HepG2 (cell line): ENCODE data around the gene JUND. TPM values are rescaled to one million over a fixed set of nuclear protein-coding genes. Genes with fewer than 3 reads are reported as not detected.

Experiments
- ATF4 ChIP-seq, 2 experiments: fragments of 450-650 bp in 1 of 2; sonication (generic) in 1 of 2; formaldehyde crosslinking; IDR thresholded peaks; 2 replicates each; pipeline versions ENCODE4 v1.5.0 to v1.8.0; 2020 to 2022; ENCODE audit warnings: mild to moderate bottlenecking in 1 of 2, missing genetic modification reagents in 1 of 2
- CBX1 ChIP-seq: IDR thresholded peaks from one replicate; pipeline ENCODE4 v1.6.1; 2016; ENCODE audit warnings: antibody characterized with exemption, low read depth
- CHD4 ChIP-seq: fragments of 200-600 bp; sonication (generic); IDR thresholded peaks from 2 replicates; pipeline ENCODE4 v1.7.0; 2017; ENCODE audit warnings: mild to moderate bottlenecking, low read length, borderline replicate concordance
- CREBL2 ChIP-seq: sonication (generic); formaldehyde crosslinking; IDR thresholded peaks from 2 replicates; pipeline ENCODE4 v1.8.1; 2023; ENCODE audit warnings: missing genetic modification reagents, mild to moderate bottlenecking, borderline replicate concordance
- DNMT3B ChIP-seq: conservative IDR thresholded peaks from 2 replicates; pipeline ENCODE4 v1.6.1; 2016; ENCODE audit warnings: missing biosample characterization, control low read depth
- ELF3 ChIP-seq: IDR thresholded peaks from 2 replicates; pipeline ENCODE4 v1.6.1; 2016; ENCODE audit warnings: missing genetic modification reagents, missing compliant biosample characterization
- GATAD2A ChIP-seq: IDR thresholded peaks from 2 replicates; pipeline ENCODE4 v1.6.1; 2016
- HES4 ChIP-seq: sonication (generic); formaldehyde crosslinking; IDR thresholded peaks from 2 replicates; pipeline ENCODE4 v1.9.0; 2021; ENCODE audit warnings: mild to moderate bottlenecking, missing genetic modification reagents, borderline replicate concordance
- KAT2B ChIP-seq: fragments of 150-350 bp; IDR thresholded peaks from 2 replicates; pipeline ENCODE4 v1.6.1; 2014; ENCODE audit warnings: low read depth, low read length, borderline replicate concordance
- MEIS2 ChIP-seq: sonication (generic); formaldehyde crosslinking; IDR thresholded peaks from 2 replicates; pipeline ENCODE4 v1.9.0; 2021; ENCODE audit warnings: mild to moderate bottlenecking, missing genetic modification reagents
- NCOA2 ChIP-seq: sonication (generic); formaldehyde crosslinking; IDR thresholded peaks from 2 replicates; pipeline ENCODE4 v1.8.0; 2022; ENCODE audit warnings: inconsistent platforms
- PHB2 ChIP-seq: fragments of 450-650 bp; IDR thresholded peaks from 2 replicates; pipeline ENCODE4 v1.6.1; 2018; ENCODE audit not compliant: partially characterized antibody
- RARA ChIP-seq: IDR thresholded peaks from 2 replicates; pipeline ENCODE4 v1.6.1; 2016; ENCODE audit warnings: missing genetic modification reagents, missing compliant biosample characterization
- RBFOX2 ChIP-seq: fragments of 200-400 bp; formaldehyde crosslinking; IDR thresholded peaks from 2 replicates; pipeline ENCODE4 v1.6.1; 2017; ENCODE audit warnings: low read depth, mild to moderate bottlenecking, low read length
- ZBTB37 ChIP-seq: sonication (generic); formaldehyde crosslinking; IDR thresholded peaks from 2 replicates; pipeline ENCODE4 v1.4.0; 2020; ENCODE audit warnings: mild to moderate bottlenecking, missing genetic modification reagents
- ZNF138 ChIP-seq: sonication (generic); formaldehyde crosslinking; IDR thresholded peaks from 2 replicates; pipeline ENCODE4 v1.5.0; 2020; ENCODE audit warnings: mild to moderate bottlenecking, low read depth, missing genetic modification reagents
- ZNF24 ChIP-seq: fragments of 450-650 bp; IDR thresholded peaks from 2 replicates; pipeline ENCODE4 v1.6.1; 2017; ENCODE audit warnings: antibody characterized with exemption, mild to moderate bottlenecking
- ZNF3 ChIP-seq: IDR thresholded peaks from 2 replicates; pipeline ENCODE4 v1.7.0; 2017; ENCODE audit warnings: inconsistent platforms
- ZNF451 ChIP-seq: sonication (generic); formaldehyde crosslinking; IDR thresholded peaks from 2 replicates; pipeline ENCODE4 v1.5.0; 2020; ENCODE audit warnings: mild to moderate bottlenecking, missing genetic modification reagents
- ZNF609 ChIP-seq: sonication (generic); formaldehyde crosslinking; IDR thresholded peaks from 2 replicates; pipeline ENCODE4 v1.4.0; 2020; ENCODE audit warnings: mild to moderate bottlenecking, missing genetic modification reagents, borderline replicate concordance
- ZNF737 ChIP-seq: sonication (generic); formaldehyde crosslinking; IDR thresholded peaks from 2 replicates; pipeline ENCODE4 v1.5.0; 2020; ENCODE audit warnings: missing genetic modification reagents, mild to moderate bottlenecking, borderline replicate concordance
- ZNF850 ChIP-seq: sonication (generic); formaldehyde crosslinking; conservative IDR thresholded peaks from 2 replicates; pipeline ENCODE4 v1.9.0; 2021; ENCODE audit warnings: mild to moderate bottlenecking, missing genetic modification reagents
- polyA plus RNA-seq, 8 experiments: library from polyadenylated mRNA; depleted of rRNA in 3 of 8; stranded (reverse) in 7 of 8; unstranded in 1 of 8; fragments of >200 nt; fragmentation: Illumina TruSeq in 4 of 8; extraction: Trizol in 4 of 8; gene quantifications; 2 replicates each; pipeline versions ENCODE4 v1.2.1 to v1.2.3, GENCODE V29; 2011 to 2016; ENCODE audit warnings: low read depth in 4 of 8, missing spikeins in 1 of 8, mixed read lengths in 1 of 8; ENCODE audit not compliant: insufficient read depth in 1 of 8
- total RNA-seq, 5 experiments: library from RNA; depleted of rRNA; stranded (reverse); fragments of >200 nt; fragmentation: Illumina TruSeq; extraction: Trizol; gene quantifications; 2 replicates each; pipeline ENCODE4 v1.2.3, GENCODE V29; 2016; ENCODE audit warnings: low read depth in 1 of 5
- TF ChIP-seq, protein P1 (sequence below): sonication (generic); formaldehyde crosslinking; IDR thresholded peaks from 2 replicates; pipeline ENCODE4 v1.8.1; 2023; ENCODE audit warnings: missing genetic modification reagents, inconsistent platforms, borderline replicate concordance

The JUND gene
- total and polyA plus RNA-seq, 2 of the 13 experiments (the other 11 are each of a cell fraction or from before 2014, with no cell fraction given), result 41.2 to 59.8 TPM

DNA sequence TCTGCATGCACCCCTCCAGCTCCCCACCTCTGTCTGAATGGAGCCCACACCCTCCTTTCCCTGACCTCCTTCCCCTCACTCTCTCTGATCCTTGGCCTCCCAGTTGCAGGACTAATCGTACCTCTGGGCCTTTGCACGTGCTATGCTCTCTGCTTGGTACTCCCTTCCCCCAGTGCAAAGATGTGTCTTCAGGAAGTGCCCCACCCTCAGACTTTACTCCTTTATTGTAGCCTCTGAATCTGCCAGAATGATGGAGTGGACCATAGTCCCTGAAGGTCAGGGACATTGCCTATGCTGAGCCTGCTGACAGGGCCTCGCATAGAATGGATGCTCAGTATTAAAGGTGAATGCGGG, 1.3 kb upstream of the JUND start (continued):
- TF ChIP-seq, protein P1, sequence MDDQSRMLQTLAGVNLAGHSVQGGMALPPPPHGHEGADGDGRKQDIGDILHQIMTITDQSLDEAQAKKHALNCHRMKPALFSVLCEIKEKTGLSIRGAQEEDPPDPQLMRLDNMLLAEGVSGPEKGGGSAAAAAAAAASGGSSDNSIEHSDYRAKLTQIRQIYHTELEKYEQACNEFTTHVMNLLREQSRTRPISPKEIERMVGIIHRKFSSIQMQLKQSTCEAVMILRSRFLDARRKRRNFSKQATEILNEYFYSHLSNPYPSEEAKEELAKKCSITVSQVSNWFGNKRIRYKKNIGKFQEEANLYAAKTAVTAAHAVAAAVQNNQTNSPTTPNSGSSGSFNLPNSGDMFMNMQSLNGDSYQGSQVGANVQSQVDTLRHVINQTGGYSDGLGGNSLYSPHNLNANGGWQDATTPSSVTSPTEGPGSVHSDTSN (CRISPR knock-in tag), result no peak
- TF ChIP-seq ZNF850 (CRISPR knock-in tag) (no peak), KAT2B (no peak), CBX1 (peak; percentile 44), ZNF609 (CRISPR knock-in tag) (no peak), CHD4 (peak; percentile 94), ZNF3 (no peak), ATF4 (CRISPR knock-in tag; IDR thresholded peaks at IDR 0.05) (no peak), ZNF451 (CRISPR knock-in tag) (no peak), ZNF737 (no peak), ELF3 (CRISPR knock-in tag) (0 out of 2 replicates have a peak, but pooled peaks have one; percentile 18), HES4 (CRISPR knock-in tag) (no peak), ZNF138 (no peak), ZNF24 (no peak), DNMT3B (CRISPR knock-in tag) (no peak), CREBL2 (no peak), NCOA2 (CRISPR knock-in tag) (peak; percentile 42; the same call in 1 of the 2 replicates), RBFOX2 (no peak), PHB2 (no peak), GATAD2A (CRISPR knock-in tag) (no peak), MEIS2 (CRISPR knock-in tag) (peak; percentile 94), RARA (CRISPR knock-in tag) (peak; percentile 72), ZBTB37 (CRISPR knock-in tag) (no peak)
